RCC 7860 (cell line): ENCODE results near the gene VIPR2.
"Not testable (repeated sequence)": the region's sequence is repeated elsewhere in the genome, so short reads cannot be mapped to it uniquely, and the experiment has no call there.

Experiments used
- DNase-seq: peaks from one replicate; pipeline ENCODE4 v3.0.0-alpha.2; 2015; ENCODE audit warnings: low spot score
- FAIRE-seq: peaks from 2 replicates; lab custom pipeline; 2012; peaks lifted over from hg19 to GRCh38; lab: Jason Lieb, UNC

The VIPR2 gene

DNA sequence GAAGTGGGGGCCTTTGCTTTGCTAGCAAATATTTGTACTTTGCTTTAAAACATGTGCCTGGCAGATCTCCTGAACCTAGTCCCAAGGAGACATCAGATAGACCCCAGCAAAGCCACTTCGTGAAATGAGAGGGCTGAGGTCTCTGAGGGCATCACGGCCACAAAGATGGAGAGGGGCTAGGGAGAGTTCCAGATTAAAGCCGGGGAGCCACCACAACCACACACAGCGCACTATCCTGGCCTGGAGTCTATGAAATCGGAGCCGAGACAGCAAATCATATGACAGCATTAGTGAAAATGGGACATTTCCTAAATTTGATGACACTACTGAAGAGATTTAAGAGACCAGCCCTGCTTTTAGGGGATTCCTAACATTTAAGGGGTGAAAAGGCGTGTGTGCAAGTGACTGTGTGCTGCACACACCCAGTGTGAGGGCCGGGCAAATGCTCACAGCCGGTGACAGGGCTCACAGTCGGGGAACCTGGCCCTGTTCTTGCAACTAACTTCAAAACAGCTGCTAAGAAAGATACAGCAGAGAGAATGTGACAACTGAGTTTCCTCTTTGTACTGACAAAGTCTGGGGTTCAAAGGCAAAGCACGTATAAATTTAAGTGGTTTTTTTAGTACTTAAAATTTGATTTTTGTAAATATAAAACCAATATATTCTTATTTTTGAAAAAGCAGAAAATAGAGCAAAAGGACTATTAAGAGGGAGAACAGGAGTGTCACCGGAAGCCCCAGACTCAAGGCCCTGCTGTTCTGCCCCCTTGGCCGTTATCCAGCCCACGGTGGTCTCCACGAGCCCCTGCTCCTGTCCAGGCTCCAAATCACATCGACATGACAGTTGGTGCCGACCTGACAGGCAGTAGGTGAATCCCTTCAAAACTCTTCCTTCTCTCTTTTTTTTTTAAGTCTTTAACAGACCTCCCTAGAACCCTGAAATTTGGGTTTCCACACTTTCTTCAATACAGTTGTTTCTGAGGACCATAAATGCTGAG lies 49.5 kb downstream of the VIPR2 start:
- DNase-seq (no peak), FAIRE-seq (no peak)

DNA sequence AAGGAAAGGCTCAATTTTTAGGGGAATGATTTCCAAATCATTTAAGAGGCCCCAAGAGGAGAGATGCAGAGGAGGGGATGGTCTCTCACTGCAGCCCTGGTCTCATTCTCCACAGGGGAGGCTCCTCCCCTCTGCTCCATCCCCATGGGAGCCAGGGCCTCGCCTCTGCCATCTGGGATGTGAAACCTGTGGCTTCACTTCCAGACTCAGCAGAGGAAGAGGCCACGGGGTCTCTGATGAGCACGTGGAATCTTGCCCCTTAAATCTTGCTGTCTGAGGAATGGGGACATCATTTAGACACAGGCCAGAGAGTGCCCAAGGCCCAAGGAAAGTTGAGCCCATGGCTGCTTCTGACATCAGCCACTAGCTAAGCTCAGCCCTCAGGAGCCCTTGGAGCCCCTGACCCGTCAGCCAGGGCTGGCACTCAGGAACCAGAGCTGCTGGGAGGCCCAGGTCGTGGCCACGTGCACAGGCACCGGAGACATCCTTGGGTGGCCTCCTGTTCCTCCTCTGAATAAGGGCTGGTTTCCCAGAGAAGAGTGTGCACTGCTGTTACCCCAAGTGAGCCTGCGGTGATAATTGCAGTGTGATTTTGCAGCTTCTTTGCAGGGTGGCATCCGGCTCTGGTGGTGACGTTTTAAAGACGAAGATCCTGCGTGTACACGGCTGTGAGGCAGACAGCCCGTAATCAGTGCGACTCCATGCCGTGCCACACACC lies 50.5 kb downstream of the VIPR2 start:
- FAIRE-seq (no peak), DNase-seq (no peak)

- FAIRE-seq (no peak), DNase-seq (no peak)
Measured at GRCh38 chr7:159093351-159093971, 51.2 kb downstream of the VIPR2 start.

DNA sequence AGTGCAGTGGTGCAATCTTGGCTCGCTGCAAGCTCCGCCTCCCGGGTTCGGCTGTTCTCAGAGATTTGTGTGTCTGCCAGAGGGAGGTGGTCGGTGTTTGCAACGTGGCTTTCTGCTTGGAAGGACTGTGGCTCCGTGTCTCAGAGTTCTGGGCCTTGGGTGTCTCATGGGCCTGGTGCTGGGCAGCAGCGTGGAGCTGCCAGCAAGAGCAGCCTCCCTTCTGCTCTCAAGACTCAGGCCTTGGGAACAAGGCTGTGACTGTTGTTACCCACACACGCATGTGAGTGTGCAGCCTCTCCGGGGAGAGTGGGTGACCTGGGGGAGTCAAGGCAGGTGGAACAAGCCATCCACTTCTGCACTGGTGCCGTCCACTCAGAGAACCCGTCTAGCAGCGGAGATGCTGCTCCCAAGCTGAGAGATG lies 52.0 kb downstream of the VIPR2 start:
- FAIRE-seq (no peak), DNase-seq (no peak)

GRCh38 chr7:159091480-159092475 lies 52.9 kb downstream of the VIPR2 start:
- FAIRE-seq: no peak
- DNase-seq: no peak

GRCh38 chr7:159091041-159091440 lies 53.6 kb downstream of the VIPR2 start:
- DNase-seq: no peak
- no peak for FAIRE-seq

DNA sequence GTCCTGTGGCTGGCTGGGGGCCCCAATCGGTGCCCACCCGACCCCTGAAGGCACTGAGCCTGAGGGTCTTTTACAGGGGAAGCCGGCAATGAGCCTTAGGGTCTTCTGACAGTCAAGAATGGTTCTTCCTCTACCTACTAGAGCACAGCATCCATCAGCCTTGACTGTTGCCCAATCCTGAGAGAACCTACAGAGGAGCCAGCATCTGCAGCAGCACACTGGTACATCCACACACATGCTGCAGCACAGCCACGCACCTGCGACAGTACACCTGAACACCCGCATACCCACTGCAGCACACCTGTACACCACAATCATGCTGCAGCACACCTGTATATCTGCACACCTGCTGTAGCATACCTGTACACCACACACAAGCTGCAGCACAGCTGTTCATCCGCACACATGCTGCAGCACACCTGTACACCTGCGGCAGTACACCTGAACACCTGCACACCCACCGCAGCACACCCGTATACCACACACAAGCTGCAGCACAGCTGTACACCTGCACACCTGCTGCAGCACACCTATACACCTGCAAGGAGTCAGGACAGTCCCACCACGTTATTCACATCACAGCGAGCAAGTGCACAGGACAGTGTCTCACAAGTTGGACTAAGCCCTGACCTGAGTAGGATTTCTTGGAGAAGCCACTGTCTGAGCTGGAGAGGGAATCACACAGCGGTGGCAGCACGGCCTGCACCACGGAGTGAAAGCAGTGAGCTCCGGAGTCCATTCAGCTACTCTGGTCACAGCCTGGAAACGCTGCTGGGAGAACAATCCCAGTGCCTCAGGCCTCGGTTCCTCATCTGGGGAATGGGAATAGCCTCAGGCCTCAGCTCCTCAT lies 56.4 kb downstream of the VIPR2 start:
- DNase-seq (no peak), FAIRE-seq (no peak)

DNA sequence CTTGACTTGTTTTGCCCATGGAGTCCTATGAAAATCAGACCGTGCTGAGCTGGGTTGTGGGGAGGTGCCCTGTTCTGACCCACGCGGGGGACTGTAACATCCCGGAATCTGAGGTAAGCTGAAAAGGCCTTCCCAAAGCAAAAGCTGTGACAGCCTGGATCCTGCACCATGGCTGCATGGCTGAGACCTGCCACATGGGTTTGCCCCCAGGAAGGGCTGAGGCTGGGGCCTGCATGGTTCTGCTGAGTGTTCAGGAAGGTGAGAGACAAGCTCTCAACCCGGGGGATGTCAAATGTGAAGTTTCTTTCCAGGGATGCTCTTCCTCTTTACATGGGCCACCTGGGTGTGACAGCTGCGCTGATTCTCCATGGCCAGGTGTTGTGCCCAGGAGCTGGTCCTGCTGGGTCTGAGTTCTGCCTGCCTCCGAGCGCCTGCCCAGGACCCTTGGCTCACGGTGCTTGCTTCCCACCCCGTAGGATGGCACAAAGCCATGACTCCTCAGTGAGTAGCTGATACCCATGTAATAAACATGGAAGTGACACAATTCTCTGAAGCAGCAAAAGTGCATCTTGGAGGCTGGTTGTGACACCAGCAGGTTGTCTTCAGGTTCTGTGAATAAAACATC lies 58.3 kb downstream of the VIPR2 start:
- no peak for DNase-seq
- no peak for FAIRE-seq

DNA sequence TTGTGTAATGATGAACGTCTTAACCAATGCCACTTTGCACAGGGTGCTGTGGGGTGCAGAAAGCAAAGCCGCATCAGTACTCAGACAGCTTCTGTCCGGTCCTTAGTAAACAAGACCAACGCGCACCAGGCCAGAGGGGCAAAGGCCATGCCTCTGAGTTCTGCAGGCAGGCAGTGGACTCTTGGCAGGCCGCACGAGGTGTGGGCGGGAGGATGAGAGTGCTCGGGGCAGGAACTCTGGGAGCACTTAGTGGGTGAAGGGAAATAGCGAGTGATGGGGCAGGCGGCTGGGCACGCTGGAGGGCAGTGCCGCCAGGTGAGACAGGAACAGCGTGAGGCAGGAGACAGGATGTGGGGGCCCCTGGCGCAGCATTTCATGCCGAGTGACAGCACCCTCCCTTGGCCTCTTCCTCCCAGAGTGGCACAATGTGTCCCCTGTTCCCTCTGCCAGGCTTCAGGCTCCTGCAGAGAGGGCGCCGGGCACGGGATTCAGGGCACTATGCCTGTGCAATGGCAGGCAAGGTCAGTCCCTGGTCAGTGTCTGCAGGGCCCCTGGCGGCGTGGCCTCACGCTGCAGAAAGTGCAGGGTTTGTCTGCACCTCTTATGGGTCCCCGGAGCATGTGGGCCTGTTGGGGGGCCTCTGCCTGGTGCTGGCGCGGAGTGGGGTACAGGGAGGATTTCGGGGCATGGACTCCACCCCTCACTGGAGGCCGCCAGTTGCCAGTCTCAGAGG lies 60.4 kb downstream of the VIPR2 start:
- FAIRE-seq: no peak
- DNase-seq: no peak

DNA sequence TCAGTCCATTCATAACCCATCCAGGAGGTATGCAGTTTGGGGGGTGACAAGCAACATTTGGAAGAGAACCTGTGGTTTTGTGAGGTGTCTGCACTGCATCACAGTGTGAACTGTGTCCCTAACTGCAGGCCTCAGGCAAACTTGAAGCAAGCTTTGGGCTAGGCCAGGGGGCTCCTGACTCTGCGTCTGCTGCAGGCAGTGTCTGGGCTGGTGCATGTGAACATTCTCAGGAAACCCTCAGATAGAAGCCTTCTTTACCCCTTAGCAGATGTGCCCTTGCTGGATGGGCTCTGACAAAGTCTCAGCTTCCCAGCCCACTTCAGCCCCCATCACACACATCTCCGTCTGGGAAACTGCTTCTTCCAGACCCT lies 61.0 kb downstream of the VIPR2 start:
- DNase-seq (no peak), FAIRE-seq (no peak)

DNA sequence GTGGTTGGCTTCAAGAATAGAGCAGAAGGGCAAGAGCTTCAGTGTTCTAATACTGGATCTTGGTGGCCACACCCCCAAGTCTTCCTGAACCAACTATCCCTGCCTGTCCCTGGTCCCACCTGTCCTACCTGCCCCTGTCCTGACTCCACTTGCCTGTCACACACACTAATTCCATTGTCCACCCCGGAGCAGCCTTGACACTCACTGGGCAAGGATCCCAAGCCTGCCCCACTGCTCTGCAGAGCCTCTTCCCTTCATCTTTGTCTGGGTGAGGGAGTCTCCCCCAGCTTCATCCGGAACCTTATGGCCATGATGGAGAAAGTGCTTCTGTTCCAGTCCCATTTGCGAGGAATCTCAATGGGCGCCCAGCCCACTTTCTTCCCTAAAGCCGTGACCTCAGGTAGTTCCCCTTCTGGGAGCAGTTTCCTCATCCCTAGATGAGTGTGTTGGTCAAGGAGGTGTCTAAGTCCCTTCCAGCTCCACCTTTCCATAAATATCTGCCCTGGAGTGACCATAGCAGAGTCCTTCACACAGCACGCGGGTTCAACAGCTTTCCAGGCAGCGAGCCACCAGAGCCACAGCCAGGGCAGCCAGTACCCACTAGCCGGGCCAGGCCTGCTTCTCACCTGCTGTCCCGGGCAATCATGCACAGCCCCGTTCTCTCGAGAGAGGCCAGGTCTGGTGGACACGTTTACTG lies 61.5 kb downstream of the VIPR2 start:
- DNase-seq: no peak
- no peak for FAIRE-seq

GRCh38 chr7:159082075-159082474 lies 62.6 kb downstream of the VIPR2 start:
- DNase-seq, FAIRE-seq: not testable (repeated sequence)

- DNase-seq: no peak
- FAIRE-seq: no peak
Measured at GRCh38 chr7:159078911-159079270, 65.8 kb downstream of the VIPR2 start.

DNA sequence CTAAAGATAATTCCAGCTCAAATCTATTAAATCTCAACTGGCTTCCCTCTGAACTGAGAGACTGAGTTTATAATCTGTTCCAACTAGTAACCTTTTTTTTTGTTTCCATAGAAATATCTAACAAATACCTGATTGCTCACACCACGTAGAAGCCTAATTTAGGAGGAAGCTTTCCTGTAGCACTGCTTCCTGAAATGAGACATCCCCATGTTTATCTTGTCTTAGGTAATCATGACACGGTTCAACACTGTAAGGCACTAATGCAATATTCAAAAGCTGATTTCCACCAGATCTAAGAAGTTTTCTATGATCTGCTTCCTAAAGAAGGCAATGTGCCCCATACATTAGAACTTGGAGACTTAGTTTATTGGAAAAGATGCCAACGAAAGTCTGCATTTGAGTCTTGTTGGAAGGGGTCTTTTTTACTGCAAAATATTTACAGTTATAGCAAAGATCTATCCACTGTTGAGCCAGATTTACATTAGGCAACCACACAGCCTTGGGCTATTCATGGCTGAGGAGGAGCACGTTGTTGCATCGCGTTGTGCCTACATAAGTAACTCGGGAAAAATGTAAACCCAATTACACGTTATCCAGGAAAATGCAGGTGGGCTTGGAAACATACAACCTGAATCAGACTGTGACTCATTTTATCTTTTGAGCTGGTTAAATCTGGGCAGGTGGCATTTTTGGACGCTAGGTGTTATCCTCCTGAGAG lies 66.3 kb downstream of the VIPR2 start:
- DNase-seq: no peak
- FAIRE-seq: no peak

DNA sequence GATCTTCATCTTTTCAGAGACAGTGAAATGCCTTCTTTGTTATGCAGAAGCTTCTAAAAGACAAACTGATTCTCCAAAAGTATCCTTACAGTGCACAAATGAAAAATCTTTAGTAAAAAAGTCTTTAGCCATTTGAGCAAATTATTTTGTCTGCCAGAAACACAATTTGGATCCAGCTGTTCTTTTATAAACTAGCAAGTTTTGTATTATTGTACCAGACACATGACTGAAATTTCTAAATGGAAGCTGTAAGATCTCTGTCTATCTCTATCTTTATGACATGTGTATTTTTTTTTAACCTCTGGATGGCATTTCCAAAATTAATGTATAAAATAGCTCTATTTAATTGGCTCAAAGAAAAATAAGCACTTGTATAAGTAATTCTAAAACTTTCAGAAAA lies 68.3 kb downstream of the VIPR2 start:
- FAIRE-seq (no peak), DNase-seq (no peak)

DNA sequence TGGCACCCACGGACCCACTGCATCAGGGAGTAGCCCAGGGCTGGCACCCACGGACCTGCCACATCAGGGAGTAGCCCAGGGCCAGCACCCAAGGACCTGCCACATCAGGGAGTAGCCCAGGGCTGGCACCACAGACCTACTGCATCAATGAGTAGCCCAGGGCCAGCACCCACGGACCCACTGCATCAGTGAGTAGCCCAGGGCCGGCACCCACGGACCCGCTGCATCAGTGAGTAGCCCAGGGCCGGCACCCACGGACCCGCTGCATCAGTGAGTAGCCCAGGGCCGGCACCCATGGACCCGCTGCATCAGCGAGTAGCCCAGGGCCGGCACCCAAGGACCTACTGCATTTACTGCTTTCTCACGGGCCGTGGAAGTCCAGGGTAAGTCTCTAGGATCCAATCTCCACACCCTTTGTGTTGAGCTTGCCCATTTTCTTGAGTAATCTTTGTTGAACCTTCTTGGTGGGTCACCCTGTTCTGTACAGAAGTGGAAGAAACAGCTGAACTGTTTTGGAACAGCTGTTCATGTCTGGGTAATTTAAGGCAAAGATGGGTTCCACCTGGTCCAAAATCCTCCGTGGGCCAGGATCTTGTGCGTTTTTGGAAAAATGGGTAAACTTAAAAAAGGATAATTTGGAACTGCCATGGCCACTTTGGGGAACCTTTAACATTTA lies 69.0 kb downstream of the VIPR2 start:
- no peak for FAIRE-seq
- no peak for DNase-seq

DNA sequence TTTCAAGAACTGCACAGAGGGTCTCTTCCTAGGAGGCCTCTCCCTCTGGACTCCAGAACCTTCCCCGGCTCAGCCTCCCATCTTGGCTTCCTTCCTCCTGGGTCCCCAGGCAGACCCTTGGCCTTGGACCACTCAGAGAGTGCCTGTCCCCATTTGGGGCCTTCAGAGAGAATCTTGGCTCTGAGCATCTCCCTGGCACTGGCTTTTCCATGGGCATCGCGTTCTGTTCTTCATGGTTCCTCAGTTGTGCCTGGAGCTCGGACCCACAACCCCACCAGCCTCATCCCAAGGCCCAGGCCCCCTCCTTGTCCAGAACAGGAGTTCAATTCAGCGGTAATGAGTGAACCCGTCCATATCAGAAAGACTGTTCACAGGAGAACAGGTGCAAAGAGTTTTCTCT lies 73.4 kb downstream of the VIPR2 start:
- FAIRE-seq (no peak), DNase-seq (no peak)
